IPS-18c (cell line): ENCODE measurements around the gene OTOG.

ENCODE experiments used
- H3K4me3 ChIP-seq: 2 replicates; pipeline ENCODE4 v1.7.0; 2013; ENCODE audit warnings: low read depth, mild to moderate bottlenecking, low read length, moderate library complexity; ENCODE audit not compliant: insufficient read depth
- H3K9me3 ChIP-seq: one replicate; pipeline ENCODE4 v1.6.1; 2013; ENCODE audit warnings: mild to moderate bottlenecking, low read length, moderate library complexity; ENCODE audit not compliant: control insufficient read depth, insufficient read depth

OTOG gene

DNA sequence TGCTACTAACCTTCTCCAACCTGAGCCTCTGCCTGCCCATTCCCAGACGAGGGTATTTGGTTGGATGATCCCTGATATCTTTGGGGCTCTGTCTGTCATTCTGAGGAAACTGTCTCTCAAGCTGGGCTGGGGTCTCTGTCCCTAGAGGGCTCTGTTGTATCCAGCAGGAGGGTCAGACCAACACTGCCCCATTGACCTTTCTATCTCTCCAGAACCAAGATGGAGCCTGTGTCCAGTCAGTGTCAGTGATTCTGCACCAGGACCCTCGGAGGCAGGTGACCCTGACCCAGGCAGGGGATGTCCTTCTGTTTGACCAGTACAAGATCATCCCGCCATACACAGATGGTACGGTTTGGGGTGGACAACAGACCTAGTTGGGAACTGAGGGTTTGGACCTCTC is 21.9 kb downstream of the OTOG start:
- Histone ChIP-seq H3K4me3 (no peak overlapping the region), H3K9me3 (peaks cover 2% of the 10 kb centered on the region)

DNA sequence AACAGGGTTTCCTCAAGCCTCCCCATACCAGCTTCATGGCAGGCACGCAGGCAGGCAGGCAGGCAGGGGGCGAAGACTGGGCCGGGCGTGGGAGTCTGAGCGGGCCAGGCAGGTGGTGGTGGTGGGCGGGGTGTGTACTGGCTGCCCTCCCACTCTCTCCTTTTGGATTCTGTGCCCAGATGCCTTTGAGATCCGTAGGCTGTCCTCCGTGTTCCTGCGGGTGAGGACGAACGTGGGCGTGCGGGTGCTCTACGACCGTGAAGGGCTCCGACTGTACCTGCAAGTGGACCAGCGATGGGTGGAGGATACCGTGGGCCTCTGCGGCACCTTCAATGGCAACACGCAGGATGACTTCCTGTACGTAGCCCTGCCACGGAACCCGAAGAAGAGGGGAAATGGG is 23.0 kb downstream of the OTOG start:
- no peak overlapping the region for H3K4me3 ChIP-seq
- H3K9me3 ChIP-seq, result peaks cover 2% of the 10 kb centered on the region

DNA sequence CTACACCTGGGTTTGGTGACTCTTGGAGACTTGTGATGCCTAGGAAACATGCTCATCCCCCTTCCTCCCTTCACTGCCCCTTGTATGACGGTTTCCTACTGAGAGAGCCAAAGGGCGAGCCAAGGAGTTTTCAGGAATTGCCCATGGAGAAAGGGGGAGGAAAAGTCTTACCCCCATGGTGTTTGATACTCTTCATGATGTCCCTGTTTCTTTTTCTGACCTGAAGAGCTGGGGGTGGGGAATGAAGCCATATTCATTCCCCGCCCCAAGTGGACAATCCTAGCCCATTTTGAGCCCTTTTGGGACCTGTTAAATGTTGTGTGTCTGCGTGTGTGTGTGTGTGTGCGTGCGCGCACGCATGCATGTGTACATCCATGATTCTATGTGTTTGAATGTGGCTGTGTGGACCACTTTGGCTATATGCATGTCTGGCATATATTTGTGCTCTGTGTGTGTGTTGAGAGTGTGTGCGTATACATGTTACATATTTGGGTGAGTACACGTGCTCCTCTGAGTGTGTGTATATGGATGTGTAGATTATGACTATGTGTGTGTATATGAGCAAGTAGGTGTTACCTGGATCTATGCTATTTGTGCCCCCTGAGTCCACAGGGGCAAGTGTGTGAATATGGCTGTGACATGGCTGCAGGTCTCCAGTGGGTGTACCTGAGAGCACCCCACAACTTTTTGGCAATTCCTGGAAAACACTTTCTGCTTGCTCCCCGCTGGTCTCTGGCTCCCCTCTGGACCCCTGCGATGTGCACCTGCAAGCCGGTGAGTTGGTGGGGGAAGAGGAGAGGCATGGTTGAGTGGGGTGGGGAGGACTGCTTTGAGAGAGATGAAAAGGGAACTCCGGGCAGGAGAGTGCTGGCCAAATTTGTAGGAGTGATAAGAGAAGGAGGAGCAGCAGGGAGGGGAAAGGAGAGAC is 24.6 kb downstream of the OTOG start:
- Histone ChIP-seq H3K4me3 (no peak overlapping the region), H3K9me3 (peaks cover 2% of the 10 kb centered on the region)

DNA sequence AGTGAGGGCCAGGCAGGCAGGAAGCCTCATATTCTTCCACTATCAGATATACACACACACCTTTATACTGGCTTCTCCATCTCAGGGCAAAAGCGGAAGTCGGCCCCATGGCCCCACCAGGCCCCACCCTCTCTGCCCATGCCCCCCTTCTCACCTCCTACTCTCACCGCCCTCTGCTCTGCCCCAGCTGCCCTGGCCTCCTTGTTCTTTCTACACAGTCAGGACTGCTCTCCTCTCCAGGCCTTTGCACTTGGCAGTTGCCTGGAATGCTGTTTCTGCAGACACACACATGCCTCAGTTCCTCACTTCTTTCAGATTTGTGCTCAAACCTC is 25.3 kb downstream of the OTOG start:
- H3K4me3 ChIP-seq, result no peak overlapping the region
- H3K9me3 ChIP-seq, result peaks cover 2% of the 10 kb centered on the region

DNA sequence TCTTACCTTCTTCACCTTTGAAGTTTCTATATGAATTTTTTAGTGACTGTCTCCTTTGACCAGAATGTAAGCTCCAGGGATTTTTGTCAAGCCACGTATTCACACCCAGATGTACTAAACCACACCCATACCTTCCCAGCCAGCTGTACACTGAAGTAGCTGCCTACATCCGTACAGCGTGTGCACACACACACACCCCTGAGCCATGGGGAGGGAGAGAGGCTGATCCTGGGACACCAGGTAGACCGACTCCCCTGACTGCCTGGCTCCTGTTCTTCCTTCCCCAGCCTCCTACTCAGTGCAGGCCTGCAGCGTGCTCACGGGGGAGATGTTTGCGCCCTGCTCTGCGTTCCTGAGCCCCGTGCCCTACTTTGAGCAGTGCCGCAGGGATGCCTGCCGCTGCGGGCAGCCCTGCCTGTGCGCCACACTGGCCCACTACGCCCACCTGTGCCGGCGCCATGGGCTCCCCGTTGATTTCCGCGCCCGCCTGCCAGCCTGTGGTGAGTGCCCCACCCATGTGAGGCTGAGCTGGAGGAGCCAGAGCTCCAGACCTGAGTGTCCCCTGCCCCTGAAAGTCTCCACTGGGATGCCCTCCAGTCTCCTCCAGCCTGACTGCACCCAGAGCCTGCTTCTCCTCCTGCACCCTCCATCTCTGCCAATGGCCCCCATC is 25.9 kb downstream of the OTOG start:
- Histone ChIP-seq H3K9me3 (peaks cover 2% of the 10 kb centered on the region), H3K4me3 (no peak overlapping the region)

DNA sequence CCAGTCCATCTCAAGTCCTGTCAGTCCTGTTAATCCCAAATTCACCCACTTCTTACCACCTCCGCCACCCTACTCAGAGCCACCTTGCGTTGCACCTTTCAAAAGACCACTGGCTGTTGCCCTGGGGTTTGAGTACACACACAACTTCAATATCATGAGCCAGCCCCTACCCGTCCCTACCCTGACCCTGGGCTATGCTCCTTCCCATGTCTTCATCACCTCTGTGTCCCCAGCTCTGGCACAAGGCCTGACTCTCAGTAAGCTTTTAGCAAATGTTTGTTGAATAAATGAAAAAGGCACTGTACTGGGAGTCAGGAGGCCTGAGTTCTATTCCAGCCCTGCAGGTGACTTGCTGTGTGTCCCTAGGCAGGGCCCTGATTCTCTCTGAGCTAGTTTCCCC is 26.5 kb downstream of the OTOG start:
- Histone ChIP-seq H3K4me3 (no peak overlapping the region), H3K9me3 (peaks cover 2% of the 10 kb centered on the region)

DNA sequence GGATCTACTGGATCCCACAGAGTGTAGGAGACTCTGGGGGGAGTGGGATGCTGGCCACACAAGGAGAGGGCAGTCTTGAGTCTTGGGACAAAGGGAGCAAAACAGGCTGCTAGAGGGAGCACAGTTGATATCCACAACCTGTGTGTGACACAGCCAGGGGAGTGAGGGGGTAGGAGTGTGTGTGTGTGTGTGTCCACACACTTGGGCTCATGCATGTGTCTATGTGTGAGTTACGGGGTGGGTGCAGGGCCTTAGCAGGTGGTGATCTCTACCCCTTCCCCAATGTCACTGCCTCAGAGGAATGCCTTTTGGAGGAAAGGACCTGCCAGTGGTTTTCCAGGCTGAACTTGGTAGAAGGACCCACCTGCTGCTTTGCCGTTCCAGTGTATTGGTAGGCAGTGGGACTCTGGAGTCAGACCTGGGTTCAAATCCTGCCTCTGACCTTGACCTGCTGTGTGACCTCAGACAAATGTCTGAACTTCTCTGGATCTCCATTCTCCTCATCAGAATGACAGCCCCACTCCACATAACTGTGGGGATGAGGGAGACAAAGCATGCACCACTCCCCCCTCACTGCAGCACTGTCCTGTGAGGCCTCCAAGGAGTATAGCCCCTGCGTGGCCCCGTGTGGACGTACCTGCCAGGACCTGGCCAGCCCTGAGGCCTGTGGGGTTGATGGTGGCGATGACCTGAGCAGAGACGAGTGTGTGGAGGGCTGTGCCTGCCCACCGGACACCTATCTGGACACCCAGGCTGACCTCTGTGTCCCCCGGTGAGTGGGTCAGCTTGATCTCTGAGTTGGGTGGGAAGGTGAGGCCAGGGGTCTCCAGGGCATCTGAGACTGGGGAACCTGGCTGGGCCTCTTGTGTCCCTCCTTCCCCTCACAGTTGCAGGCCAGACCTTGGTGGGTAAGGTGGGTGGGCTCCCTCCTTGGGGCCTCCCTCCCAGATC is 27.4 kb downstream of the OTOG start:
- Histone ChIP-seq H3K9me3 (peaks cover 2% of the 10 kb centered on the region), H3K4me3 (no peak overlapping the region; the same call in 1 of the 2 replicates)

DNA sequence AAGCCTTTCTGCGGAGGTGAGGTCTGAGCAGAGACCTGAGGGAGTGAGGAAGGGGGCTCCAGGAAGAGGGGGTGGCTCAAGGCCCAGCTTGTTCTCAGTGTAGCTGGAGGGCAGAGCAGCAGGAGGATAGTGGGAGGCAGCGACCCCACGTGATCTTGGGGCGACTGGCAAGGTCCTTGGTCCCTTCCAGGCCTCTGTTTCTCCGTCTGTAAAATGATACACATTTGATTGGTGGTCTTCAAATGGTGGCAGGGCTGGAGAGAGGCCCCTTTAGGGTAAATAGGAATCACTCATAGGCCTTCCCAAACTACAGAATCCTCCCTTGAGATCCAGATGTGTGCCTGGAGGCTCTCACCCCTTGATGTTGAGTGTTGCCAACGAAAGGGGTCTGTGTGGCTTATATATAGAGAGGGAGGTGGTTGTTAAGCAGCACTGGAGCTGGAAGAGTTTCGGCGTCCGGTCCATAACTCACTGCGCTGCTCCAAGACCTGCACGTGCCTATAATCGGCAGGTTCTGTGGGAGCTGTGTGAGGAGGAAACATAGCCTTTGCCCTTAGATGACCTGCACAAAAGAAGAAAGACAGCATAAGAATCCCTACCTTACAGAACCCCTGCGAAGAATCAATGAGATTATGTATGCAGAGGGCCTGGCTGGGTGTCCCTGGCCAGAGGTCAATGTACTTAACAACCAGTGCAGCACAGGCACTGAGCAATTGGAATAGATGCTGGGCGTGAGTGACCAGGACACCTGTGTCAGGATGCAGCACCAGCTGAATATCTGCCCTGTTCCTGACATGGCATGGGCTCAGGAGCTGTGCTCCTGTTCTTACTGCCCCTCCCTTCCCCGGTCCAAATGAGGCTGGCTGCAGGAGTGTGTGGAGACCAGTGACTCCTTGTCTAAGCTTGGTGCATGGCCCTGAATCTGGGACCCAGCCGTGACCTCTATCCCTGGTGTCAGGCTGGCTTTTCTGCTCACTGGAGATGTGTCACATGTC is 28.7 kb downstream of the OTOG start:
- no peak overlapping the region; the same call in 1 of the 2 replicates for H3K4me3 ChIP-seq
- peaks cover 2% of the 10 kb centered on the region for H3K9me3 ChIP-seq

DNA sequence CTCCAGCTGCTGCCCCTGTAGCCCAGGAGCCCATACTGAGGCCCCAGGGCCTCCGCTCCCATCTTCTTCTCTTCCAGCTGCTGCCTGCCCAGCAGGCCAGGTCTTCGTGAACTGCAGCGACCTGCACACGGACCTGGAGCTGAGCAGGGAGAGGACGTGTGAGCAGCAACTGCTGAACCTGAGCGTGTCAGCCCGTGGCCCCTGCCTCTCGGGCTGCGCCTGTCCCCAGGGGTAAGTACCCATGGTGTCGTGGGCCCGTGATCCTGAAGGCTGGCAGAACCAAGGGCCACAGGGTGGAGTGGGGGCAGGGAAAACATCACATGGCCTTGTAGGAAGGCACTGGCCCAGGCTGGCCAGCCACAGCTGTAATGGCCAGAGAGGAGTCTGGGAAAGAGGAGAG is 31.2 kb downstream of the OTOG start:
- H3K4me3 ChIP-seq, result no peak overlapping the region; the same call in 1 of the 2 replicates
- peaks cover 2% of the 10 kb centered on the region for H3K9me3 ChIP-seq

DNA sequence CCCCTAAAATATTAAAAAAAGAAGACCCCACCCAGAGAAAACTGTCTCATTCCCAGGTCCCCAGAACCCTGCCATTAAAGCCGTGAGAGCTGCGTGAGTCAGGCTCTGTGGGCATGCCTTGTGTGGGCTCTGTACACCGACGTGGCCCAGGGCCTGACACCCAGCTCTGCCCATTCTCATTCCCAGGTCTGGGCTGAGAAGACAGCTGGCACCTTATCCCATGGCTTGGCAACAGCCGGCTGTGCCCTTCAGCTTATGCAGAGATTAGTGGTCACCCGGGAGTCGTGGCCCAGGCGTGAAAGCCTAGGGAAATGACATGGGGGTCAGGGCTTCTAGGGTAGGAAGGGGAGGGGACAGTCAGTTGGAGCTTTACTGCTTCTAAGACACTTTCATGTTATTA is 31.9 kb downstream of the OTOG start:
- Histone ChIP-seq H3K9me3 (no peaks in the 10 kb centered on the region), H3K4me3 (no peak overlapping the region)

DNA sequence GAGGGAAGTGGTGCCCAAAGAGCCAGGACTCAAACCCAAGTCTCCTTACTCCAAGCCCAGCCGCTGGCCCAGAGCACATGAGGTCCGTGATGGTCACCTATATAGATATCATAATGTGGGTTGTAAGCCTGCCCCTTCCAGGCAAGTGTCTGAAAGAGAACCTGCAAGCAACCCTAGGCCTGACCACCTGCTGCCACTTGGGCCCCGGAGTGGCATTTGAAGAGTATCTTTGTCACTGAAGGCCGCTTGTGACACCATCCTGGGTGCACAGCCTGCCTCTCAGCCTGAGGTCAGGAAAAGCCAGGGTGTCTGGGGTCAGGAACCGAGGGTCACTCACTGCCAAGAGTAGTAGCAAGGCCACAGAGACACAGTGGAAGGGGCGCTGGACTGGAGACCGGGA is 32.4 kb downstream of the OTOG start:
- H3K4me3 ChIP-seq, result no peak overlapping the region
- H3K9me3 ChIP-seq, result no peaks in the 10 kb centered on the region

DNA sequence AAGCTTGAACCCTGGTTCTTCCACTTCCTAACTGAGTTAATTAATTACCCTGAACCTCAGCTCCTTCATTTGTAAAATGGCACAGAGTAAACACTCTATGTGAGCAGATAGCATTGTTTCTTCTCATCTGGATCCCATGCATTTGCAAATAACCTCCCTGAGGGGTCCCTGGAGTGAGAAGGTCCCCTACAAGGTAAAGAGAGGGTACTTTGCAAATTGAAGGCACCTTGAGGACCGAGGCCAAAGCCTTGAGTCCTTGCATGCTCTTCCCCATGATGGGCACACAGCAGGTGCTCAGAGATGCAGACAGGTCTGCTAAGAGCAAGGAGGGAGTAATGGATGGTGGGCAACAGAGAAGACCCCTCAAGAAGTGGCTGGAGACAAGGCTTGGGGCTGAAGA is 33.2 kb downstream of the OTOG start:
- no peaks in the 10 kb centered on the region for H3K9me3 ChIP-seq

DNA sequence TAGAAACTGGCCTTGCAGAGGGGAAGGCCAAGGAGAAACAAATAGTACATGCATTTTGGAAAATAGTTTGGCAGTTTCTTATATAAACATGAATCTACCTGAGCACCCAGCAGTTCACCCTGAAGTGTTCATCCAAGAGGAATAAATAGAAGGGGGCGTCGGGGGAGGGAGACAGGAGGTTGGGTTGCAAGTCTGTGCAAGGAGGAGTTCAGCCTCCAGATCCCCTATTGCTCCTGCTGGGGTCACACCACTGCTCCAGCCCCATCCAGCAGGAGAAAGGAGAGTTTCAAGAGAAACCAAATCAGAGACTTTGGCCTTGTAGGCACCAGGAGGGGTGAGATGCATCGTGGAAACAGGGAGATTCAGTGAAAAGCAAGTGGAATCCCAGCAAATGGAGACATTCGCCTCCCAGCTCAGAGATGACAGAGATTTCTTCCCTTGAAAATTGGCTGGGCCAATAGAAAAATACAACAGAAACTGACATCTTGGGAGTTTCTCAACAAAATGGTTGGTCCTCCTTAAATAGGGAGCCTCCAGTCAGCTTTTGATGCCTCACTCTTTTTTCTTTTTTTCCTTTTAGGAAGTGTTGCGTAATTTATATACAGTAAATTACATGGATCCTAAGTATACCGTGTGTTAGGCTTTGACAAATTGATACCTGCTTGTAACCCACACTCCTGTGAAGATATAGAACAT is 34.1 kb downstream of the OTOG start:
- no peak overlapping the region for H3K4me3 ChIP-seq

More for the DNA sequence above, 33.2 kb downstream of the OTOG start:
- no peak overlapping the region for H3K4me3 ChIP-seq

DNA sequence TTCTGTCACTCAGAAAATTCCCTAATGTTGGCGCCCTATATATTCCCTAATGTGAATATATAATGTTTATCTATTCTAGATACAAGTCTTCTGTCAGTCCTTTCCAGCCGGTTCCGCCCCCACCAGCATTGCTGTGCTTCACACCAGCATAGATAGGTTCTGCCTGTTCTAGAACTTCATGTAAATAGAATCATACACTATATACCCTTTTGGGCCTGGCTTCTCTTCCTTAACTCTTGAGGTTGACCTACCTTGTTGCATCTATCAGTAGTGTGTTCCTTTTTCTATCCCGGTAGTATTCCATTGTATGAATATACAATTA is 34.6 kb downstream of the OTOG start:
- Histone ChIP-seq H3K4me3 (no peak overlapping the region), H3K9me3 (no peaks in the 10 kb centered on the region)

More for the DNA sequence above, 34.1 kb downstream of the OTOG start:
- H3K9me3 ChIP-seq, result no peaks in the 10 kb centered on the region

DNA sequence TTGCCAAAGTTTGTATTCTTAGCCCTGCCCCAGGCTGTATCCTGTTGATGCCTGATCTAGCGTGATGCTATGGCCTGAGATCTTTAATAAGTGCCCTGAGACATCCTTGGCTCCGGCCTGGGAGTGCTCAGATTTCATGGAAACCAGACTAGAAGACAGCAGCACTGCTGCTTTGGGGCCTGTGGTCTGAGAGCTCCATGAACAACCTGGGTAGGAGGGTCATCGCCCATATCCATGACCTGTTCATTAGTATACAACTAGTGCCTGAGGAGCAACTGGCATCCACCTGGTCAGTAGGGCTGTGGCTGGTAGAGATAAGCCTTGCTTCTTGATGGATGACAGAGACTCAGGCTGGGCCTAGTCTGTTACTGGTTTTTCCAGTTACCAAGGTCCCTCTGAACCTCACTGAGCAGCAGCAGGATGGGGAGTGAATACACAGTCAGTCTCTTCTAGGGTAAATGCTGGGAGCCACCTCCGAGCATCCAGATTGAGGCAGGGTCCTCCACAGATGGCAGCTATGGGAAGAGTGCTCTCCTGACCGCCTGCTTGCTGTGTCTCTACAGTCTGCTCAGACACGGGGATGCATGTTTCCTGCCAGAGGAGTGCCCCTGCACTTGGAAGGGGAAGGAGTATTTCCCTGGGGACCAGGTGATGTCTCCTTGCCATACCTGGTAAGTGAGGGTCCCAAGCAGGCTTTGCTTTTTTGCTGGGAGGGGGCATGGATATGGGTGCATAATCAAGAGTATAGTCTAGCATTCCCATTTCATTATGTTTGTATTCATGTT is 39.0 kb downstream of the OTOG start:
- H3K9me3 ChIP-seq, result no peaks in the 10 kb centered on the region

More for the DNA sequence above, 39.0 kb downstream of the OTOG start:
- H3K4me3 ChIP-seq, result no peak overlapping the region
